Measurements from ENCODE around the gene MAML3.

- TF ChIP-seq TAF1 (IDR thresholded peaks at IDR 0.05; ENCODE audit: borderline replicate concordance, insufficient read depth, low read length) (no peak), POLR2AphosphoS5 (IDR thresholded peaks at IDR 0.05; ENCODE audit: low read depth, low read length) (no peak), SIN3A (IDR thresholded peaks at IDR 0.05; ENCODE audit: borderline replicate concordance, insufficient read depth, low read length) (no peak)
Measured at GRCh38 chr4:140070366-140070765, 83.6 kb downstream of the MAML3 start.
